Measurements from ENCODE around the gene SUSD2. TPM values are rescaled to one million over a fixed set of nuclear protein-coding genes. Genes with fewer than 3 reads are reported as not detected.

SUSD2 gene
- total RNA-seq, 1 experiment from 2014 or later, result 1.1 TPM

- TF ChIP-seq CTCF (IDR thresholded peaks at IDR 0.05) (no peak), NFYB (CRISPR knock-in tag; conservative IDR thresholded peaks at IDR 0.05; ENCODE audit: low read depth) (no peak), ZNF281 (CRISPR knock-in tag; IDR thresholded peaks at IDR 0.05) (no peak), SMAD3 (CRISPR knock-in tag; IDR thresholded peaks at IDR 0.05; ENCODE audit: borderline replicate concordance) (no peak), ZMAT4 (CRISPR knock-in tag; IDR thresholded peaks at IDR 0.05) (no peak)
These were observed 40.9 kb upstream of the SUSD2 start (continued) for GRCh38 chr22:24140357-24140756.

- peaks cover 17% of the 10 kb centered on the region for H3K4me1 Mint-ChIP-seq
- no peaks in the 10 kb centered on the region for H3K27me3 Mint-ChIP-seq (ENCODE audit: low read depth)
- ChIA-PET POLR2A (no interaction called here), CTCF (interaction anchor here (1.0 to 3.0 kb wide), 3 partner anchors 15 to 48 kb away, joined by 3 to 14 read pairs (median 3); partner anchors contain the start of gene SUSD2)
- no peaks in the 10 kb centered on the region for H3K9me3 Mint-ChIP-seq
- ATAC-seq, result no peak
- H3K4me3 Mint-ChIP-seq, result no peak overlapping the region
- TF ChIP-seq ATF1 (CRISPR knock-in tag; IDR thresholded peaks at IDR 0.05), result no peak
- no peak for TF ChIP-seq ZNF512 (CRISPR knock-in tag; IDR thresholded peaks at IDR 0.05; ENCODE audit: borderline replicate concordance)
- TF ChIP-seq JUN (CRISPR knock-in tag; IDR thresholded peaks at IDR 0.05), result no peak
- no peak for TF ChIP-seq AFF4 (CRISPR knock-in tag; IDR thresholded peaks at IDR 0.05; ENCODE audit: borderline replicate concordance)
- TF ChIP-seq PREB (CRISPR knock-in tag; IDR thresholded peaks at IDR 0.05; ENCODE audit: borderline replicate concordance), result no peak
- no peak for TF ChIP-seq SOX15 (CRISPR knock-in tag; IDR thresholded peaks at IDR 0.05)
- H3K36me3 Mint-ChIP-seq, result no peaks in the 10 kb centered on the region
- no peak for DNase-seq (ENCODE audit: low spot score)
- no peak overlapping the region for H3K27ac Mint-ChIP-seq
These were observed 39.7 kb upstream of the SUSD2 start for GRCh38 chr22:24141586-24141985.

- H3K4me1 Mint-ChIP-seq, result peaks cover 21% of the 10 kb centered on the region
- no peak overlapping the region for H3K4me3 Mint-ChIP-seq
- ChIA-PET POLR2A (no interaction called here), CTCF (no interaction called here)
- H3K36me3 Mint-ChIP-seq, result no peaks in the 10 kb centered on the region
- TF ChIP-seq CBFB (CRISPR knock-in tag; IDR thresholded peaks at IDR 0.05; ENCODE audit: low read depth) (no peak), EMX1 (CRISPR knock-in tag; IDR thresholded peaks at IDR 0.05) (no peak)
- H3K9me3 Mint-ChIP-seq, result no peaks in the 10 kb centered on the region
- no peaks in the 10 kb centered on the region for H3K27me3 Mint-ChIP-seq (ENCODE audit: low read depth)
- no peak overlapping the region for H3K27ac Mint-ChIP-seq
- DNase-seq (ENCODE audit: low spot score), result no peak
- ATAC-seq, result no peak
These were observed 39.0 kb upstream of the SUSD2 start for GRCh38 chr22:24142241-24142640.

Data from WTC11 (cell line).